Measurements from ENCODE around the gene ISLR2.

GRCh38 chr15:74124759-74125158 is 5.6 kb upstream of the ISLR2 start:
- TF ChIP-seq, protein P1, sequence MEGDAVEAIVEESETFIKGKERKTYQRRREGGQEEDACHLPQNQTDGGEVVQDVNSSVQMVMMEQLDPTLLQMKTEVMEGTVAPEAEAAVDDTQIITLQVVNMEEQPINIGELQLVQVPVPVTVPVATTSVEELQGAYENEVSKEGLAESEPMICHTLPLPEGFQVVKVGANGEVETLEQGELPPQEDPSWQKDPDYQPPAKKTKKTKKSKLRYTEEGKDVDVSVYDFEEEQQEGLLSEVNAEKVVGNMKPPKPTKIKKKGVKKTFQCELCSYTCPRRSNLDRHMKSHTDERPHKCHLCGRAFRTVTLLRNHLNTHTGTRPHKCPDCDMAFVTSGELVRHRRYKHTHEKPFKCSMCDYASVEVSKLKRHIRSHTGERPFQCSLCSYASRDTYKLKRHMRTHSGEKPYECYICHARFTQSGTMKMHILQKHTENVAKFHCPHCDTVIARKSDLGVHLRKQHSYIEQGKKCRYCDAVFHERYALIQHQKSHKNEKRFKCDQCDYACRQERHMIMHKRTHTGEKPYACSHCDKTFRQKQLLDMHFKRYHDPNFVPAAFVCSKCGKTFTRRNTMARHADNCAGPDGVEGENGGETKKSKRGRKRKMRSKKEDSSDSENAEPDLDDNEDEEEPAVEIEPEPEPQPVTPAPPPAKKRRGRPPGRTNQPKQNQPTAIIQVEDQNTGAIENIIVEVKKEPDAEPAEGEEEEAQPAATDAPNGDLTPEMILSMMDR (IDR thresholded peaks at IDR 0.05 in 2 of 3, conservative IDR thresholded peaks at IDR 0.05 in 1 of 3; ENCODE audit: borderline replicate concordance in 1 of 3, insufficient read depth in 1 of 3, low read depth in 2 of 3, low read length in 2 of 3), result no peak
- no peak for TF ChIP-seq POLR2A (IDR thresholded peaks at IDR 0.05; ENCODE audit: borderline replicate concordance, extremely low read depth, insufficient read depth, insufficient read length)
- TF ChIP-seq JUND (IDR thresholded peaks at IDR 0.05), result no peak
- no peak for TF ChIP-seq EZH2 (IDR thresholded peaks at IDR 0.05)
- no peak for TF ChIP-seq EZH2phosphoT487 (IDR thresholded peaks at IDR 0.05; ENCODE audit: borderline replicate concordance)
- TF ChIP-seq ATF3 (IDR thresholded peaks at IDR 0.05), result no peak
- no peak for TF ChIP-seq CEBPB (IDR thresholded peaks at IDR 0.05; ENCODE audit: low read depth)
- no peak for TF ChIP-seq TCF7L2 (IDR thresholded peaks at IDR 0.05; ENCODE audit: borderline replicate concordance, extremely low read depth, insufficient read depth, insufficient read length)
- TF ChIP-seq ZBTB33 (IDR thresholded peaks at IDR 0.05; ENCODE audit: extremely low read depth, insufficient replicate concordance, low read length), result no peak
- TF ChIP-seq ZNF274 (IDR thresholded peaks at IDR 0.05; ENCODE audit: low read depth, low read length), result no peak
